ENCODE results near the gene LEUTX. TPM values are rescaled to one million over a fixed set of nuclear protein-coding genes. Genes with fewer than 3 reads are reported as not detected.

LEUTX gene
- total RNA-seq, 2 donors from 2014 or later = not detected

DNA sequence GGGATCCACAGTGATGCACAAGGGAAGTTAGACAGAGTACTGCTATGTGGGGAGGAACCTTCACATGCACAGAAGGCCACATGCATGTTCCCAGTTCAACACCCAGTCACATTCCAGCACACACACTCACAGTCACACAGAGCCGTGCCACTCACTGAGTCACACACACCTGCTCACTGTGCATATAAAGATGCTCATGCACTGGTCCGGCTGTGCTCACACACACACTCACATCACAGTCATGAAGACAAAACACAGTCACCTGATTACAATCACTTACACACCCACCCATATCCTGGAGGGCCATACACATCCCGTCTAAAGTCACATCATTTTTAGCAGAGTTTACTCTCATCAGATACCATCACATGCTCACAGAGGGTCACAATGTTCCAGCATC lies 41.3 kb upstream of the LEUTX start:
- Histone ChIP-seq H3K4me1 (no peaks in the 10 kb centered on the region), H3K27ac (no peak overlapping the region), H3K27me3 (no peaks in the 10 kb centered on the region), H3K9me3 (no peaks in the 10 kb centered on the region), H3K36me3 (no peaks in the 10 kb centered on the region), H3K4me3 (no peak overlapping the region)
- DNase-seq (ENCODE audit: low spot score) = no peak
- TF ChIP-seq, protein P1, sequence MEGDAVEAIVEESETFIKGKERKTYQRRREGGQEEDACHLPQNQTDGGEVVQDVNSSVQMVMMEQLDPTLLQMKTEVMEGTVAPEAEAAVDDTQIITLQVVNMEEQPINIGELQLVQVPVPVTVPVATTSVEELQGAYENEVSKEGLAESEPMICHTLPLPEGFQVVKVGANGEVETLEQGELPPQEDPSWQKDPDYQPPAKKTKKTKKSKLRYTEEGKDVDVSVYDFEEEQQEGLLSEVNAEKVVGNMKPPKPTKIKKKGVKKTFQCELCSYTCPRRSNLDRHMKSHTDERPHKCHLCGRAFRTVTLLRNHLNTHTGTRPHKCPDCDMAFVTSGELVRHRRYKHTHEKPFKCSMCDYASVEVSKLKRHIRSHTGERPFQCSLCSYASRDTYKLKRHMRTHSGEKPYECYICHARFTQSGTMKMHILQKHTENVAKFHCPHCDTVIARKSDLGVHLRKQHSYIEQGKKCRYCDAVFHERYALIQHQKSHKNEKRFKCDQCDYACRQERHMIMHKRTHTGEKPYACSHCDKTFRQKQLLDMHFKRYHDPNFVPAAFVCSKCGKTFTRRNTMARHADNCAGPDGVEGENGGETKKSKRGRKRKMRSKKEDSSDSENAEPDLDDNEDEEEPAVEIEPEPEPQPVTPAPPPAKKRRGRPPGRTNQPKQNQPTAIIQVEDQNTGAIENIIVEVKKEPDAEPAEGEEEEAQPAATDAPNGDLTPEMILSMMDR (IDR thresholded peaks at IDR 0.05) = no peak

DNA sequence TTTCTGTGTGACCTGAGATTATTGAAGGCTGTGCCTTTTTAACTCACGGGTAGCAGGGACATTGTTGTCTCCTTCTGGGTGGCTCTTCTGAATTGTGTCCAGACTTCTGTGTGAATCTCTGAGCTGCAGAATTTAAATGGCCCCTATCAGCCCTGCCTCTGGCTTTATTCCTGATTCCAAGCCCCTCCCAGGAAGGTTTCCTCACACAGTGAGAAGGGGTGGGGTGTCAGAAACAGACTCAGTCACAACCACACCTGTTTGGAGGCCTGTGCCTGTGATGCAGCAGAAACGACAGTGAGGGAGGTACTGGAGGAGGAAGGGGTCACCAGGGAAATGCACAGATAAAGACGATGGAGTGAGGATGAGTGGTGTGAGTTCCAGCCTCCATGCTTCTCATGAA lies 40.8 kb upstream of the LEUTX start, which contains the start of gene CLC:
Gene CLC, minus strand, starts transcription at position 139 of the 400 bp plus-strand sequence. Its CDS starts 77 bp downstream, at position 62.
- H3K4me1 ChIP-seq = no peaks in the 10 kb centered on the region
- no peak for DNase-seq (ENCODE audit: low spot score)
- no peaks in the 10 kb centered on the region for H3K9me3 ChIP-seq
- no peaks in the 10 kb centered on the region for H3K36me3 ChIP-seq
- no peaks in the 10 kb centered on the region for H3K27me3 ChIP-seq
- no peak within 1 kb of the TSS for H3K27ac ChIP-seq
- H3K4me3 ChIP-seq = no peak within 1 kb of the TSS
- TF ChIP-seq, protein P1 (IDR thresholded peaks at IDR 0.05) = no peak

DNA sequence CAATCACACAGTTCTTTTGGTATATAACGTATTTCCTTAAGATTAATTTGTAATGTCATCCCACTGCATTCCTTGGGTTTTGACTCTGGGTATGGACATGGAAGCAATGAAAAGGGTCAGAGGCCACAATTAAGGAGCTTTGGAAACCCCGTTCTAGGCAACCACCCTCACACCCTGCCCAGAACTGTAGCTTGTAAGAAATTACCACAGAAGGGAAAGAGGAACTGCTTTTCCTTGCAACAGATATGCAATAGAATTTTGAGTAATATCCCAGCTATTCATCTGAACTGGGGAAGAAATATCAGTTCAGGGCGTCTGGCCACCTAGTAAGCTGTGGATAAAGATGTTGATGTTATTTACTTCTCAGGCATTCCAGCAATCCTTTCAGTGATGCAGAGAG lies 39.8 kb upstream of the LEUTX start:
- no peak overlapping the region for H3K27ac ChIP-seq
- TF ChIP-seq, protein P1 (IDR thresholded peaks at IDR 0.05) = no peak
- H3K4me1 ChIP-seq = no peaks in the 10 kb centered on the region
- no peaks in the 10 kb centered on the region for H3K9me3 ChIP-seq
- H3K4me3 ChIP-seq = no peak overlapping the region
- no peaks in the 10 kb centered on the region for H3K27me3 ChIP-seq
- no peaks in the 10 kb centered on the region for H3K36me3 ChIP-seq
- no peak for DNase-seq (ENCODE audit: low spot score)

DNA sequence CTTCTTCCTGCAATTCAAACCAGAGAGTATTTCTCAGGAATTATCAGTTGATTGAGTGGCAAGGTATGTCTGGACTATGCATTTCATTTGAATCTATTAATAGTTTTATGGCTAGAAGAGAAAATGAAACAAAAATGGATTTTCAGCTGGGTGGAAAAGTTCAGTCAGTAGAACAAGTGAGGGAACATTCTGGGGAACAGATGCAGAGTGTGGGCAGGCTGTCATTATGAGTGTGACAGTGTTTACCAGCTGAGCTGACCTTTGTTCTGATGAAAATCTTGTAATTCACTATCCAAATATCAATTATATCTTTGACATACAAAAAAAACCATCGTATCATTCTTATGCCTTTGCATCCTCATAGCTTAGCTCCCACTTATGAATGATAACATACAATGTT lies 38.3 kb upstream of the LEUTX start:
- DNase-seq (ENCODE audit: low spot score) = no peak
- Histone ChIP-seq H3K4me3 (no peak overlapping the region), H3K4me1 (no peaks in the 10 kb centered on the region), H3K27me3 (no peaks in the 10 kb centered on the region), H3K27ac (no peak overlapping the region), H3K9me3 (no peaks in the 10 kb centered on the region), H3K36me3 (no peaks in the 10 kb centered on the region)
- TF ChIP-seq, protein P1 (IDR thresholded peaks at IDR 0.05) = no peak

DNA sequence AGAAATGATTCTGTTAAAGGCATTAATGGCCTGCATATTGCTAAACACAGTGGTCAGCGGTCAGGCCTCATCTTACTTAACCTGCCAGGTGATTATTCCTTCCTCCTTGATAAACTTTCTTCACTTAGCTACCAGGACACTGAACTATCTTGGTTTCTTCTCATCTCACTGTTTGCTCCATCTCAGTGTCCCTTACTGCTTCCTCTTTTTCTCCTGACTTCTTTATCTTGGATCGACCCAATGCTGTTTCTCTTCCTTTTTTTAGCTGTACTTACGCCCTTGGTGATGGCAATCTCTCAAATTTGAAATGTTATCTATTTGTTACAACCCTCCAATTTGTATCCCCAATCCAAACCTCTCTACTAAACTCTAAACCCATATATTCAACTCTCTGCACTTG lies 33.0 kb upstream of the LEUTX start:
- no peaks in the 10 kb centered on the region for H3K36me3 ChIP-seq
- H3K27me3 ChIP-seq = no peaks in the 10 kb centered on the region
- no peaks in the 10 kb centered on the region for H3K4me1 ChIP-seq
- H3K4me3 ChIP-seq = no peak overlapping the region
- H3K9me3 ChIP-seq = no peaks in the 10 kb centered on the region
- DNase-seq (ENCODE audit: low spot score) = no peak
- no peak overlapping the region for H3K27ac ChIP-seq
- TF ChIP-seq, protein P1 (IDR thresholded peaks at IDR 0.05) = no peak

DNA sequence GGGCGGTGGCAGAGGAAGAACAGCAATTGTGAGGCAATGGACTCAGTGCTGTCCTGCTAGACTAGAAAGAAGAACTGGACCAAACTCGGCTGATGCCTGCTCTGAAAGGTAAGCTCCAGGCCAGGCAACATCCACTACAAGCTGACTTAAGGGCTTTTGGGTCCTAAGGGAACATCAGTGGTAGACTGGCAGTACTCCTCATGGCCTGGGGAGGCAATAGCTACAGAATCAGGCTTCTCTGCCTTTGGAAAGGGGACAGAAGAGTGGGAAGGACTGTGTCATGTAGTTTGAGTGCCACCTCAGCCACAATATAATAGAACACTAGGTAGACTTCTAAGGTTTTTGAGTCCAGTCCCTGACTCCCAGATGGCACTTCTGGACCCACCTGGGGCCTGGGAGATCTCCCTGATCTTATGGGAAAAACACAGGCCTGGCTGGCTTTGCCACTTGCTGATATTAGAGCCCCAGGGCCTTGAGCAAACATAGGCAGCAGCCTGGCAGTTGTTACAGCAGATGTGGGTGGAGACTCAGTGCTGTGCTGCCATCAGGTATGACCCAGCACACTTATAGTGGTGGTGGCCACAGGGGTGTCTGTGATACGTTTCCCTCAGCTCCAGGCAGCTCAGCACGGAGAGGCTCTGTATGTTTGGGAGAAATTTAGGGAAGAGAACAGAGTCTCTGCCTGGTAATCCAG lies 31.7 kb upstream of the LEUTX start:
- no peak for DNase-seq (ENCODE audit: low spot score)

More for the DNA sequence above, 31.7 kb upstream of the LEUTX start:
- Histone ChIP-seq H3K4me1 (no peaks in the 10 kb centered on the region), H3K27me3 (no peaks in the 10 kb centered on the region), H3K36me3 (no peaks in the 10 kb centered on the region), H3K4me3 (no peak overlapping the region), H3K27ac (no peak overlapping the region), H3K9me3 (no peaks in the 10 kb centered on the region)
- TF ChIP-seq, protein P1 (IDR thresholded peaks at IDR 0.05) = no peak

Measured in right atrium auricular region (tissue), 2 donors.